Stimulated activated naive CD8-positive, alpha-beta T cell treated with anti-CD3 and anti-CD28 coated beads, Interleukin-15, Interleukin-2, amounts not matched to agents 100 ng/mL and 50 ng/mL, for 24 hours (primary cell): ENCODE results near the gene MYL4.
A peak's percentile ranks its signal among the peaks of the same experiment; 100 is the strongest.

Experiments
- H3K27ac Mint-ChIP-seq: one replicate; pipeline ENCODE4 v1.8.0; 2021; ENCODE audit warnings: mild to moderate bottlenecking, mixed read lengths
- H3K27me3 Mint-ChIP-seq: one replicate; pipeline ENCODE4 v1.8.0; 2021; ENCODE audit warnings: mixed read lengths
- H3K36me3 Mint-ChIP-seq: one replicate; pipeline ENCODE4 v1.8.0; 2021; ENCODE audit warnings: low read depth, mixed read lengths
- H3K4me1 Mint-ChIP-seq: one replicate; pipeline ENCODE4 v1.8.0; 2021; ENCODE audit warnings: low read depth, mixed read lengths
- H3K4me3 Mint-ChIP-seq: one replicate; pipeline ENCODE4 v1.8.0; 2021; ENCODE audit warnings: mild to moderate bottlenecking, mixed read lengths
- H3K9me3 Mint-ChIP-seq: one replicate; pipeline ENCODE4 v1.8.0; 2021; ENCODE audit warnings: mixed read lengths

Gene MYL4

GRCh38 chr17:47188271-47188875, 20.8 kb upstream of the MYL4 start:
- Mint-ChIP-seq H3K27me3 (no peaks in the 10 kb centered on the region), H3K27ac (peak overlapping the region; percentile 96)

GRCh38 chr17:47188876-47189731, 20.0 kb upstream of the MYL4 start, which contains the start of gene CDC27:
Gene CDC27 (minus strand): TSS chr17:47189295. CDS start chr17:47189172, 123 bp downstream.
- peaks cover 55% of the 10 kb centered on the region for H3K4me1 Mint-ChIP-seq
- peak within 1 kb of the TSS; percentile 95 for H3K4me3 Mint-ChIP-seq
- no peaks in the 10 kb centered on the region for H3K9me3 Mint-ChIP-seq

More at GRCh38 chr17:47188271-47188875, 20.8 kb upstream of the MYL4 start:
- Mint-ChIP-seq H3K4me3 (peak overlapping the region; percentile 95), H3K4me1 (peaks cover 58% of the 10 kb centered on the region), H3K9me3 (no peaks in the 10 kb centered on the region), H3K36me3 (peaks cover 12% of the 10 kb centered on the region)

GRCh38 chr17:47189732-47190237, 19.4 kb upstream of the MYL4 start:
- Mint-ChIP-seq H3K4me3 (peak overlapping the region; percentile 95), H3K4me1 (peaks cover 48% of the 10 kb centered on the region), H3K9me3 (no peaks in the 10 kb centered on the region)

More at GRCh38 chr17:47188876-47189731, 20.0 kb upstream of the MYL4 start, which contains the start of gene CDC27:
- peak within 1 kb of the TSS; percentile 96 for H3K27ac Mint-ChIP-seq
- H3K36me3 Mint-ChIP-seq, result peaks cover 12% of the 10 kb centered on the region
- H3K27me3 Mint-ChIP-seq, result no peaks in the 10 kb centered on the region

GRCh38 chr17:47190243-47190642, 18.9 kb upstream of the MYL4 start:
- Mint-ChIP-seq H3K4me3 (no peak overlapping the region), H3K9me3 (no peaks in the 10 kb centered on the region), H3K4me1 (peaks cover 48% of the 10 kb centered on the region), H3K27ac (no peak overlapping the region), H3K36me3 (peaks cover 5% of the 10 kb centered on the region), H3K27me3 (no peaks in the 10 kb centered on the region)

More at GRCh38 chr17:47189732-47190237, 19.4 kb upstream of the MYL4 start:
- Mint-ChIP-seq H3K27me3 (no peaks in the 10 kb centered on the region), H3K27ac (peak overlapping the region; percentile 59), H3K36me3 (peaks cover 6% of the 10 kb centered on the region)

- H3K9me3 Mint-ChIP-seq, result no peaks in the 10 kb centered on the region
- no peak overlapping the region for H3K4me3 Mint-ChIP-seq
- H3K4me1 Mint-ChIP-seq, result peaks cover 47% of the 10 kb centered on the region
- H3K36me3 Mint-ChIP-seq, result peaks cover 9% of the 10 kb centered on the region
- no peak overlapping the region for H3K27ac Mint-ChIP-seq
- no peaks in the 10 kb centered on the region for H3K27me3 Mint-ChIP-seq
Measured at GRCh38 chr17:47190770-47191169, 18.4 kb upstream of the MYL4 start.

GRCh38 chr17:47192554-47192953, 16.6 kb upstream of the MYL4 start:
- H3K27ac Mint-ChIP-seq, result peak overlapping the region; percentile 4
- H3K4me1 Mint-ChIP-seq, result peaks cover 34% of the 10 kb centered on the region
- peaks cover 4% of the 10 kb centered on the region for H3K36me3 Mint-ChIP-seq
- no peak overlapping the region for H3K4me3 Mint-ChIP-seq
- H3K9me3 Mint-ChIP-seq, result no peaks in the 10 kb centered on the region
- no peaks in the 10 kb centered on the region for H3K27me3 Mint-ChIP-seq

- Mint-ChIP-seq H3K4me3 (no peak overlapping the region), H3K27ac (no peak overlapping the region)
Measured at GRCh38 chr17:47193931-47194511, 15.1 kb upstream of the MYL4 start.

GRCh38 chr17:47197821-47198220, 11.3 kb upstream of the MYL4 start:
- H3K9me3 Mint-ChIP-seq, result no peaks in the 10 kb centered on the region
- no peak overlapping the region for H3K4me3 Mint-ChIP-seq
- H3K27ac Mint-ChIP-seq, result no peak overlapping the region
- no peaks in the 10 kb centered on the region for H3K27me3 Mint-ChIP-seq
- peaks cover 4% of the 10 kb centered on the region for H3K36me3 Mint-ChIP-seq
- peaks cover 19% of the 10 kb centered on the region for H3K4me1 Mint-ChIP-seq

More at GRCh38 chr17:47193931-47194511, 15.1 kb upstream of the MYL4 start:
- H3K27me3 Mint-ChIP-seq, result no peaks in the 10 kb centered on the region
- no peaks in the 10 kb centered on the region for H3K9me3 Mint-ChIP-seq
- peaks cover 4% of the 10 kb centered on the region for H3K36me3 Mint-ChIP-seq
- peaks cover 27% of the 10 kb centered on the region for H3K4me1 Mint-ChIP-seq

GRCh38 chr17:47199627-47200324, 9.4 kb upstream of the MYL4 start:
- Mint-ChIP-seq H3K4me1 (peaks cover 29% of the 10 kb centered on the region), H3K9me3 (no peaks in the 10 kb centered on the region), H3K27me3 (no peaks in the 10 kb centered on the region), H3K27ac (peak overlapping the region; percentile 78), H3K36me3 (peaks cover 4% of the 10 kb centered on the region), H3K4me3 (no peak overlapping the region)

GRCh38 chr17:47200325-47200664, 8.9 kb upstream of the MYL4 start:
- Mint-ChIP-seq H3K9me3 (no peaks in the 10 kb centered on the region), H3K4me3 (no peak overlapping the region), H3K27me3 (no peaks in the 10 kb centered on the region), H3K4me1 (peaks cover 34% of the 10 kb centered on the region), H3K36me3 (peaks cover 4% of the 10 kb centered on the region), H3K27ac (peak overlapping the region; percentile 78)

GRCh38 chr17:47201166-47201565, 8.0 kb upstream of the MYL4 start:
- H3K4me3 Mint-ChIP-seq, result no peak overlapping the region
- no peaks in the 10 kb centered on the region for H3K36me3 Mint-ChIP-seq
- no peaks in the 10 kb centered on the region for H3K9me3 Mint-ChIP-seq
- peaks cover 43% of the 10 kb centered on the region for H3K4me1 Mint-ChIP-seq
- no peak overlapping the region for H3K27ac Mint-ChIP-seq
- H3K27me3 Mint-ChIP-seq, result no peaks in the 10 kb centered on the region

- Mint-ChIP-seq H3K27ac (peak overlapping the region; percentile 89), H3K9me3 (no peaks in the 10 kb centered on the region), H3K4me1 (peaks cover 61% of the 10 kb centered on the region), H3K36me3 (no peaks in the 10 kb centered on the region), H3K27me3 (no peaks in the 10 kb centered on the region), H3K4me3 (peak overlapping the region; percentile 77)
Measured at GRCh38 chr17:47203984-47204721, 5.0 kb upstream of the MYL4 start.

- Mint-ChIP-seq H3K4me3 (peak overlapping the region; percentile 77), H3K4me1 (peaks cover 59% of the 10 kb centered on the region), H3K9me3 (no peaks in the 10 kb centered on the region), H3K27me3 (no peaks in the 10 kb centered on the region), H3K27ac (peak overlapping the region; percentile 89), H3K36me3 (no peaks in the 10 kb centered on the region)
Measured at GRCh38 chr17:47204722-47205418, 4.3 kb upstream of the MYL4 start.
